HepG2 (cell line): ENCODE data around the gene RER1.

Experiments used
- ATF3 ChIP-seq: sonication (generic); formaldehyde crosslinking; IDR thresholded peaks from 2 replicates; pipeline ENCODE4 v1.4.0; 2020; ENCODE audit warnings: missing genetic modification reagents
- CTCF ChIP-seq: sonication (generic); formaldehyde crosslinking; IDR thresholded peaks from 2 replicates; pipeline ENCODE4 v1.5.0; 2020; ENCODE audit warnings: mild to moderate bottlenecking, missing genetic modification reagents, moderate library complexity
- GABPA ChIP-seq, 2 experiments: IDR thresholded peaks; 2 replicates each; pipeline ENCODE4 v1.6.1; 2011 to 2016; ENCODE audit warnings: low read depth in 2 of 2, low read length in 1 of 2, missing biosample characterization in 1 of 2, missing genetic modification characterization in 1 of 2
- HBP1 ChIP-seq: IDR thresholded peaks from 2 replicates; pipeline ENCODE4 v1.6.1; 2016; ENCODE audit warnings: low read depth, control low read depth
- HDAC2 ChIP-seq: sonication (generic); formaldehyde crosslinking; IDR thresholded peaks from 2 replicates; pipeline ENCODE4 v1.4.0; 2020; ENCODE audit warnings: missing genetic modification reagents
- RELA ChIP-seq: sonication (generic); formaldehyde crosslinking; IDR thresholded peaks from 2 replicates; pipeline ENCODE4 v1.4.0; 2020; ENCODE audit warnings: missing genetic modification reagents
- RFX5 ChIP-seq: IDR thresholded peaks from 2 replicates; pipeline ENCODE4 v1.6.1; 2011; ENCODE audit warnings: low read depth, low read length, improper control_type of control experiment
- SIX1 ChIP-seq: sonication (generic); formaldehyde crosslinking; IDR thresholded peaks from 2 replicates; pipeline ENCODE4 v1.4.0; 2020; ENCODE audit warnings: missing genetic modification reagents, borderline replicate concordance
- STAG1 ChIP-seq: sonication (generic); formaldehyde crosslinking; IDR thresholded peaks from 2 replicates; pipeline ENCODE4 v1.4.0; 2020; ENCODE audit warnings: missing genetic modification reagents
- TOE1 ChIP-seq: sonication (generic); formaldehyde crosslinking; IDR thresholded peaks from 2 replicates; pipeline ENCODE4 v1.4.0; 2020; ENCODE audit warnings: mild to moderate bottlenecking, missing genetic modification reagents
- ZNF780A ChIP-seq: sonication (generic); formaldehyde crosslinking; IDR thresholded peaks from 2 replicates; pipeline ENCODE4 v1.8.0; 2022; ENCODE audit warnings: mild to moderate bottlenecking, missing genetic modification reagents, moderate library complexity
- TF ChIP-seq, protein P1 (sequence below): sonication (generic); formaldehyde crosslinking; IDR thresholded peaks from 2 replicates; pipeline ENCODE4 v1.5.0; 2020; ENCODE audit warnings: missing genetic modification reagents

- TF ChIP-seq HBP1 (CRISPR knock-in tag) (no peak), SIX1 (CRISPR knock-in tag) (no peak), STAG1 (no peak), RELA (CRISPR knock-in tag) (no peak), HDAC2 (no peak), TOE1 (CRISPR knock-in tag) (no peak), GABPA (IDR thresholded peaks at IDR 0.05; ENCODE audit: low read depth, low read length) (no peak), GABPA (CRISPR knock-in tag; IDR thresholded peaks at IDR 0.05; ENCODE audit: low read depth) (no peak), RFX5 (no peak), ATF3 (CRISPR knock-in tag) (no peak), CTCF (CRISPR knock-in tag) (no peak), ZNF780A (CRISPR knock-in tag) (no peak)
- TF ChIP-seq, protein P1, sequence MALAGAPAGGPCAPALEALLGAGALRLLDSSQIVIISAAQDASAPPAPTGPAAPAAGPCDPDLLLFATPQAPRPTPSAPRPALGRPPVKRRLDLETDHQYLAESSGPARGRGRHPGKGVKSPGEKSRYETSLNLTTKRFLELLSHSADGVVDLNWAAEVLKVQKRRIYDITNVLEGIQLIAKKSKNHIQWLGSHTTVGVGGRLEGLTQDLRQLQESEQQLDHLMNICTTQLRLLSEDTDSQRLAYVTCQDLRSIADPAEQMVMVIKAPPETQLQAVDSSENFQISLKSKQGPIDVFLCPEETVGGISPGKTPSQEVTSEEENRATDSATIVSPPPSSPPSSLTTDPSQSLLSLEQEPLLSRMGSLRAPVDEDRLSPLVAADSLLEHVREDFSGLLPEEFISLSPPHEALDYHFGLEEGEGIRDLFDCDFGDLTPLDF (CRISPR knock-in tag) = no peak
Measured at GRCh38 chr1:2376931-2377672, 14.5 kb upstream of the RER1 start.
